ENCODE data around the gene GPR78. TPM values are rescaled to one million over a fixed set of nuclear protein-coding genes. Genes with fewer than 3 reads are reported as not detected.
A peak's percentile ranks its signal among the peaks of the same experiment; 100 is the strongest.

GPR78 gene, protein sequence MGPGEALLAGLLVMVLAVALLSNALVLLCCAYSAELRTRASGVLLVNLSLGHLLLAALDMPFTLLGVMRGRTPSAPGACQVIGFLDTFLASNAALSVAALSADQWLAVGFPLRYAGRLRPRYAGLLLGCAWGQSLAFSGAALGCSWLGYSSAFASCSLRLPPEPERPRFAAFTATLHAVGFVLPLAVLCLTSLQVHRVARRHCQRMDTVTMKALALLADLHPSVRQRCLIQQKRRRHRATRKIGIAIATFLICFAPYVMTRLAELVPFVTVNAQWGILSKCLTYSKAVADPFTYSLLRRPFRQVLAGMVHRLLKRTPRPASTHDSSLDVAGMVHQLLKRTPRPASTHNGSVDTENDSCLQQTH
- under 1 TPM in 2 of 6 donors, not detected in 4; 0.03 to 0.07 TPM for total RNA-seq

DNA sequence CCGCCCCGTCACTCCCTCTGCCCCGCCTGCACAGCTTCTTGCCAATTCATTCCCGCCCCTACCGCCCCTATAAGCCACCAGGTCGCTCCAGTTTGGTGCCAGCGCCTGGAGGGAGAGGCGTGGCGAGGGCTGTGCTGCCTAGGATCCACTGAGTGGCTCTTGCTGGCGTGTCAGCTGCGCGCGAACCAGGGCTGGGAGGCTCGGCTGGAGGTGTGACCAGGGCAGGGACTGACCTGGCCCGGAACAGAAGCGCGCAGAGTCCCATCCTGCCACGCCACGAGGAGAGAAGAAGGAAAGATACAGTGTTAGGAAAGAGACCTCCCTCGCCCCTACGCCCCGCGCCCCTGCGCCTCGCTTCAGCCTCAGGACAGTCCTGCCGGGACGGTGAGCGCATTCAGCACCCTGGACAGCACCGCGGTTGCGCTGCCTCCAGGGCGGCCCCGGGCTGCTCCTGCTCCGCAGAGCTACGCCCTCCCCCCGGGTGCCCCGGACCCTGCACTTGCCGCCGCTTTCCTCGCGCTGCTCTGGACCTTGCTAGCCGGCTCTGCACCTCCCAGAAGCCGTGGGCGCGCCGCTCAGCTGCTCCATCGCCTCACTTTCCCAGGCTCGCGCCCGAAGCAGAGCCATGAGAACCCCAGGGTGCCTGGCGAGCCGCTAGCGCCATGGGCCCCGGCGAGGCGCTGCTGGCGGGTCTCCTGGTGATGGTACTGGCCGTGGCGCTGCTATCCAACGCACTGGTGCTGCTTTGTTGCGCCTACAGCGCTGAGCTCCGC is at the start of gene GPR78:
TSS of gene GPR78 (plus strand) at position 72 of the 773 bp plus-strand sequence. CDS start at position 663, 591 bp downstream.
- ATAC-seq (ENCODE audit: low FRiP score in 2 of 2) (peak; percentile 75 to 85), DNase-seq (peak in 1 of 2 donors; percentile 91)
- peaks cover 0 to 11% (median 0%) of the 10 kb centered on the region in 4 donors for H3K4me1 ChIP-seq
- no peak within 1 kb of the TSS for H3K4me3 ChIP-seq
- 12 to 13% methylated on average over 4 to 44 of the region's 63 CpGs for WGBS, 2 donors
- no peak within 1 kb of the TSS for H3K27ac ChIP-seq
- no peaks in the 10 kb centered on the region for H3K9me3 ChIP-seq
- H3K27me3 ChIP-seq: peaks cover 0 to 14% (median 3%) of the 10 kb centered on the region in 4 donors
- no peaks in the 10 kb centered on the region for H3K36me3 ChIP-seq
- TF ChIP-seq POLR2A (IDR thresholded peaks at IDR 0.05) (no peak), POLR2AphosphoS5 (IDR thresholded peaks at IDR 0.05) (no peak), EP300 (IDR thresholded peaks at IDR 0.05) (no peak)
- TF ChIP-seq, protein P1, sequence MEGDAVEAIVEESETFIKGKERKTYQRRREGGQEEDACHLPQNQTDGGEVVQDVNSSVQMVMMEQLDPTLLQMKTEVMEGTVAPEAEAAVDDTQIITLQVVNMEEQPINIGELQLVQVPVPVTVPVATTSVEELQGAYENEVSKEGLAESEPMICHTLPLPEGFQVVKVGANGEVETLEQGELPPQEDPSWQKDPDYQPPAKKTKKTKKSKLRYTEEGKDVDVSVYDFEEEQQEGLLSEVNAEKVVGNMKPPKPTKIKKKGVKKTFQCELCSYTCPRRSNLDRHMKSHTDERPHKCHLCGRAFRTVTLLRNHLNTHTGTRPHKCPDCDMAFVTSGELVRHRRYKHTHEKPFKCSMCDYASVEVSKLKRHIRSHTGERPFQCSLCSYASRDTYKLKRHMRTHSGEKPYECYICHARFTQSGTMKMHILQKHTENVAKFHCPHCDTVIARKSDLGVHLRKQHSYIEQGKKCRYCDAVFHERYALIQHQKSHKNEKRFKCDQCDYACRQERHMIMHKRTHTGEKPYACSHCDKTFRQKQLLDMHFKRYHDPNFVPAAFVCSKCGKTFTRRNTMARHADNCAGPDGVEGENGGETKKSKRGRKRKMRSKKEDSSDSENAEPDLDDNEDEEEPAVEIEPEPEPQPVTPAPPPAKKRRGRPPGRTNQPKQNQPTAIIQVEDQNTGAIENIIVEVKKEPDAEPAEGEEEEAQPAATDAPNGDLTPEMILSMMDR (IDR thresholded peaks at IDR 0.05): peak in 1 of 6 experiments; percentile 6

DNA sequence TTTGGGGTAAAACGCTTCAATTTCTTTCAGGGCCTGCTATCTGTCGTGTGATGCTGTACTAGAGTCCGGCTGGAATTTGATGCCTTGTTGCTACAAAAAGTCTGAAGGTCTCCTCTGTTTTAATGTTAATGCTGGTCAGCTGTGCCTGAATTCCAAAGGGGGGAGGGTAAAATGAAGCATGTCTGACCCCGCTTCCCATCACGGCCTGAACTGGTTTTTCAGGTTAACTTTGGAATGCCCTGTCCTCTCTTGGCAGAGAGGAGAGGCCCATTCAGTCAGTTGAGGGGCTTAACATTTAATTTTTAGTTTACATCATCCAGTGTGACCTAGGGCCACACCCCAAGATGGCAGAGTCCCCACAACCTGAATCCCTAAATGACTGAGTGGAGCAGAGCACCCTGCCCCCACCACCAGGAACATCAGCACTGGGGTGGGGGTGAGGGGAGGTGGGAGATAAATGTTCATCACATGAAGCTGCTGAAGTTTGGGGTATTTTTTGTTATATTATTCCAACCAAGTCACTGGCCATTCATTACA is 47.9 kb upstream of the GPR78 start:
- ATAC-seq (ENCODE audit: low FRiP score in 2 of 2) (no peak), DNase-seq (no peak)
- no peak overlapping the region for H3K4me3 ChIP-seq
- H3K9me3 ChIP-seq: no peaks in the 10 kb centered on the region
- no peaks in the 10 kb centered on the region for H3K36me3 ChIP-seq
- WGBS, 2 donors: 67 to 78% methylated on average over 5 of the region's 5 CpGs
- H3K27ac ChIP-seq: no peak overlapping the region
- peaks cover 18 to 26% (median 20%) of the 10 kb centered on the region in 4 donors for H3K4me1 ChIP-seq
- TF ChIP-seq, protein P1 (IDR thresholded peaks at IDR 0.05): no peak
- TF ChIP-seq EP300 (IDR thresholded peaks at IDR 0.05) (no peak), POLR2AphosphoS5 (IDR thresholded peaks at IDR 0.05) (no peak), POLR2A (IDR thresholded peaks at IDR 0.05) (no peak)
- H3K27me3 ChIP-seq: no peaks in the 10 kb centered on the region

DNA sequence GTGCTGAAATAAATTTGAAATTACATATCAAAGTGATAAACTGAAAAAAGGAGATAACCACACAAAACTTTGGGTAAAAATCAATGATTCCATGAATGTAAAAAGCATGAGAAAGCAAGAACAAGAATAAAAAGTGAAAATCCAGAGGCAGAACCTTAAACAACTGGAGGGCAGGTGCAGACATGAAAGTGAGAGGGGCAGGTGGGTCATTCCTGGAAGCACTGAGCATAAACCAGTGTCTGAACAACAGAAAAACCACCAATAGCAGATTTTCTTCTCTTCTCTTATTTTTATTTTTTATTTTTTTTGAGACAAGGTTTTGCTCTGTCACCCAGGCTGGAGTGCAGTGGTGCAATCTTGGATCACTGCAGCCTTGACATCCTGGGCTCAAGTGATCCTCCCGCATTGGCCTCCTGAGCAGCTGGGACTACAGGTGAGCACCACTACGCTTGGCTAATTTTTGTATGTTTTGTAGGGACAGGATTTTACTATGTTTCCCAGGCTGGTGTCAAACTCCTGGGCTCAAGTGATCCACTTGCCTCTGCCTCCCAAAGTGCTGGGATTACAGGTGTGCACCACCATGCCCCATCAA is 46.8 kb upstream of the GPR78 start:
- TF ChIP-seq, protein P1 (IDR thresholded peaks at IDR 0.05): no peak
- no peak for TF ChIP-seq POLR2A (IDR thresholded peaks at IDR 0.05)
- TF ChIP-seq POLR2AphosphoS5 (IDR thresholded peaks at IDR 0.05): no peak
- no peak for TF ChIP-seq EP300 (IDR thresholded peaks at IDR 0.05)
- WGBS, 2 donors: 92 to 97% methylated on average over 2 of the region's 2 CpGs
- ATAC-seq (ENCODE audit: low FRiP score in 2 of 2) (no peak), DNase-seq (no peak)
- no peaks in the 10 kb centered on the region for H3K27me3 ChIP-seq
- no peaks in the 10 kb centered on the region for H3K9me3 ChIP-seq
- peak overlapping the region; percentile 70 to 81 (median 77) for H3K27ac ChIP-seq
- no peak overlapping the region for H3K4me3 ChIP-seq
- H3K36me3 ChIP-seq: no peaks in the 10 kb centered on the region
- peaks cover 23 to 36% (median 25%) of the 10 kb centered on the region in 4 donors for H3K4me1 ChIP-seq

DNA sequence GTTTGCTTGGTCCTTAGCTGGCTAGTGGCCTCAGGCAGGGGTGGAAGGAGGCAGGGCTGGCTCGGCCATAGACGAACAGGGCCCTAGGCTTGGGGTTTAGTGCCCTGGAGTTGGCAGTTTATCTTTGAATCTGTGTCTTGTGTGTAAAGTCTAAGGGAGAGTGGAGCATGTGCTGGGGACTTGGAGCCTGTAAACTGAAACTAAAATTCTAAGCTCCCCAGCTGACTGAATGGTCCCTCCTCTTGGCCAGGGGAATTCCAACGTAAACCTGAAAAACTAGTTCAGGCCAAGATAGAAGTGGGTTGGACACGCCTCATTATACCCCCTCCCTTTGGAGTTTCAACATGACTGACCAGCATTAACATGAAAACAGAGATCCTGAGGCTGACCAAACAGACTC is 46.1 kb upstream of the GPR78 start:
- H3K4me1 ChIP-seq: peaks cover 23 to 36% (median 25%) of the 10 kb centered on the region in 4 donors
- H3K9me3 ChIP-seq: no peaks in the 10 kb centered on the region
- peak; percentile 45 to 89 for ATAC-seq (ENCODE audit: low FRiP score in 2 of 2)
- H3K27me3 ChIP-seq: no peaks in the 10 kb centered on the region
- no peaks in the 10 kb centered on the region for H3K36me3 ChIP-seq
- peak overlapping the region in 2 of 4 donors; percentile 3 to 19 for H3K4me3 ChIP-seq
- peak overlapping the region; percentile 70 to 81 (median 77) for H3K27ac ChIP-seq
- no peak for TF ChIP-seq POLR2A (IDR thresholded peaks at IDR 0.05)
- peak in 1 of 4 donors; percentile 49 for TF ChIP-seq EP300 (IDR thresholded peaks at IDR 0.05)
- TF ChIP-seq, protein P1 (IDR thresholded peaks at IDR 0.05): no peak
- TF ChIP-seq POLR2AphosphoS5 (IDR thresholded peaks at IDR 0.05): peak in 1 of 2 donors; percentile 15
- peak in 1 of 2 donors; percentile 65 for DNase-seq
- WGBS, 2 donors: 15 to 35% methylated on average over 2 to 4 of the region's 4 CpGs

Data from upper lobe of left lung (tissue), 6 donors.